HAP-1 (cell line): ENCODE measurements around the gene MAP6.
A peak's percentile ranks its signal among the peaks of the same experiment; 100 is the strongest.

ENCODE experiments used
- DNase-seq, 2 experiments: peaks; one replicate each; pipeline ENCODE4 v3.0.0-alpha.2; 2016 to 2020; ENCODE audit warnings: low spot score in 2 of 2
- H3K27me3 ChIP-seq: fragments of 250-450 bp; sonication (Bioruptor Pico); 2 replicates; pipeline ENCODE4 v1.5.1; 2020; ENCODE audit warnings: low read depth, mild to moderate bottlenecking, moderate library complexity
- H3K36me3 ChIP-seq: fragments of 250-450 bp; sonication (Bioruptor Pico); replicated peaks from 2 replicates; pipeline ENCODE4 v1.5.1; 2020; ENCODE audit warnings: mild to moderate bottlenecking
- H3K4me1 ChIP-seq: fragments of 250-450 bp; sonication (Bioruptor Pico); 2 replicates; pipeline ENCODE4 v1.5.1; 2020; ENCODE audit warnings: mild to moderate bottlenecking
- H3K4me3 ChIP-seq: fragments of 250-450 bp; sonication (Bioruptor Pico); 2 replicates; pipeline ENCODE4 v1.5.1; 2020; ENCODE audit warnings: mild to moderate bottlenecking, moderate library complexity
- H3K9me3 ChIP-seq: fragments of 250-450 bp; sonication (Bioruptor Pico); 2 replicates; pipeline ENCODE4 v1.5.1; 2020; ENCODE audit warnings: mild to moderate bottlenecking, moderate library complexity
- in situ Hi-C: fragments of 300-500 bp; cut with MboI; formaldehyde crosslinking; loops from 3 replicates; pipeline ENCODE4 v1.14.3; 2020; ENCODE audit warnings: low sequenced_read_pairs, inconsistent platforms, mixed read lengths

The MAP6 gene

DNA sequence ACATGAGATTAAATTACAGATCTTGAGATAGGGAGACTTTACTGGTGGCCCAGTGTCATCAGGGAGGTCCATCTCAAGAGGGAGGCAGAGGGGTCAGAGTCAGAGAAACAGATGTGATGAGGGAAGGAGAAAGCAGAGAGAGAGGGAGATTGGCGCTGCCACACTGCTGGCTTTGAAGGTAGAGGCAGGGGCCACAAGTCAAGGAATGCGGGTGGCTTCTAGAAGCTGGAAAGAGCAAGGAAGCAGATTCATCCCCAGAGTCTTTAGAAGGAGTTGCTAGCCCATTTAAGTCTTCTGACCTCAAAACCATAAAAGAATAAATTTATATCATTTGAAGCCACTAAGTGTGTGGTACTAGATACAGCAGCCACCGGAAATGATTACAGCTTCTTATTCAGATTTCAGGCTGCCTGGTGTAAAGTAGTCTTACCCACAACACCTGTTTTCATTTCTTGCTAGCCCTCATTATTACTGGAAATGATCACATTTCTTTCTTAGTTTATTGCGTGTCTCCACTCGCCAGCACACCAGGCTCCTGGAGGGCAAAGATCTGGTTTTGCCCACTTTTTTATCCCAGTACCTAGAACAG lies 119.4 kb downstream of the MAP6 start:
- Histone ChIP-seq H3K4me1 (no peaks in the 10 kb centered on the region), H3K27me3 (0 out of 2 replicates have a peak, but pooled peaks cover 7% of the 10 kb centered on the region), H3K4me3 (no peak overlapping the region), H3K36me3 (no peaks in the 10 kb centered on the region), H3K9me3 (no peaks in the 10 kb centered on the region)
- no peak for DNase-seq
- in situ Hi-C loops: no loop called here

DNA sequence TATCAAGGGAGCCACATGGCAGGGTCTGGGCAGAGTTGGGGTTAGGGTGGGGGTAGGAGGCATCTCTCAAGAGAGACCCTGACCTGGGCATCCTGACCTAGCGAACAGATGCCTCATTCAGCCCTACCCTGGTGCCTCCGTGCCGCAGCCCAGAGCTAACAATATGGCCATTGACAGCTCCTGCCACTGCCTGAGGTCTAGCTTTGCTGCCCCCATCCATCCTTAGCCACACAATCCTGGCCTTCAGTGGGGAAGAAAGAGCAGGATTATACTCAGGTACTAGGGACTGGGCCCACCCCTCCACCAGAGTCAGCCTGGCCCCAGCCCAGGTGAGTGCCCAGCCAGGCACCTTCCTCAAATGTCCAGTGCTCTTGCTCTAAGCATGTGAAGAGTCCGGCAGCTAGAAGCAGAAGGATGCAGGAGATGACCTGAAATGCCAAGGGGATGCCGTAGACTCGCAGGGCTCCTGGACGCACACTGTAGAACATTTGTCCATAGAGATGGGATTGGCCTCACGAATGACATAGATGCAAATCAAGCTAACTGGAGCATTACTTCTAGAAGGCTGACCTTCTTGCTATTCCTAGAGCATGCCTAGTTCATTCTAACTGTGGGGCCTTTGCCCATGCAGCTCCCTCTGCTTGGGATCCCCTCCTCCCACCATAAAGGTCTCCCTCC lies 120.1 kb downstream of the MAP6 start:
- no peaks in the 10 kb centered on the region for H3K36me3 ChIP-seq
- in situ Hi-C loops: no loop called here
- no peaks in the 10 kb centered on the region for H3K9me3 ChIP-seq
- H3K4me1 ChIP-seq: no peaks in the 10 kb centered on the region
- H3K4me3 ChIP-seq: no peak overlapping the region
- DNase-seq: no peak
- 0 out of 2 replicates have a peak, but pooled peaks cover 7% of the 10 kb centered on the region for H3K27me3 ChIP-seq

DNA sequence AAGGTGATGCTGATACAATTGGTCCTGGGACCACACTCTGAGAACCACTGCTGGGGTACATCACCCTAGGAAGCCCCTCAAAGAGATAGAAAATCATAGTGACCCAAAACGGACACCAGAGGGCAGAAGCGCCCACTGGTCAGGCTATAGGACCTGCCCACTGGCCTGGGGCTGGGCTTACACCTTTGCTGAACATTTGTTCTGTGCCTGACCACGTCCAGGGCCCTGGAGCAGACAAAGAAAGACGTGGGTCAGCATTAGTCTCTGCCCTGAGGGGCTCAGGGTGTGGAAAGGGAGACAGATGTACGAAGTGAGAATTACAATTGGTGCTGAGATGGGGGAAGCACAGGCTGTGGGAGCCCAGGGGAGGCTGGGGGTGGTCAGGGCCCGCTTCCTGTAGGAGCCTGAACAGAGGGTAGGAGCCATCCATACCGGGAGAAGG lies 121.2 kb downstream of the MAP6 start:
- DNase-seq: peak; percentile 34 to 83

DNA sequence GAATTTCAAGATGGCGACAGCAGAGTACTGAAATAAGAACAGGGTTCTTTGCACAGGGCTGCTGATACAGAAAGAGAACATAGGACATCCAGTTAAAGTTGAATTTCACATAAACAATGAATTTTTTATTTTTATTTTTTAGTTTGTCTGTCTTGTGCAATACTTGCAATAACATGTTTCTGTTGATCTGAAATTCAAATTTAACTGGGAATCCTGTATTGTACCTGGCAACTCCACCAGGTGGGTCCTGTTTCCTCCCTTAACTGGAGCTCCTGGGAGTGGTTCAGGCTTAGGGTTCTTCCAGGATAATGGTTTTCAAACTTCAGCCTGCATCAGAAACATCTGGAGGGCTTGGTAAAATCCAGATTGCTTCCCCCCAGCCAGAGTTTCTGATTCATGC lies 121.7 kb downstream of the MAP6 start:
- in situ Hi-C loops: no loop called here
- no peak overlapping the region for H3K4me3 ChIP-seq
- DNase-seq: no peak
- H3K9me3 ChIP-seq: no peaks in the 10 kb centered on the region
- H3K36me3 ChIP-seq: no peaks in the 10 kb centered on the region
- no peaks in the 10 kb centered on the region for H3K4me1 ChIP-seq
- 0 out of 2 replicates have a peak, but pooled peaks cover 7% of the 10 kb centered on the region for H3K27me3 ChIP-seq

More for the DNA sequence above, 121.2 kb downstream of the MAP6 start:
- Histone ChIP-seq H3K9me3 (no peaks in the 10 kb centered on the region), H3K4me1 (no peaks in the 10 kb centered on the region), H3K27me3 (0 out of 2 replicates have a peak, but pooled peaks cover 7% of the 10 kb centered on the region), H3K4me3 (no peak overlapping the region), H3K36me3 (no peaks in the 10 kb centered on the region)
- in situ Hi-C loops: no loop called here

DNA sequence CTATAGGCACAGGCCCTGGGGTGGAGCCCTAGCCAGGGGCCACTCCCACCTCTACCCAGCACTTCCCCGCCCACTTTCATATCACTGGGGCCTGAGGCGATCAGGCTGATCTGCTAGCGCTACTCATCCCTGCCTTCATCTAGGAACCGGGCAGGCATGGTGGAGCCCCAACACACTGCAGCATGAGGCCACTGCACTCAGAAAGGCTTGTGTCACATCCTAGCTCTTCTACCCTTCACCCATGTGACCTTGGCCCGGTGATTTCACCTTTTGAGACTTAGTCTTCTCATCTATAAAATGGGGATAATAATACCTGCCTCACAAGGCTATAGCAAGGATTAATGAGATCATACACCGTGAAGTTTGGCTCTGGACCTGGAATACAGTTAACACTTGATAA lies 125.0 kb downstream of the MAP6 start:
- 0 out of 2 replicates have a peak, but pooled peaks cover 7% of the 10 kb centered on the region for H3K27me3 ChIP-seq
- in situ Hi-C loops: no loop called here
- no peak for DNase-seq
- H3K9me3 ChIP-seq: no peaks in the 10 kb centered on the region
- no peak overlapping the region for H3K4me3 ChIP-seq
- no peaks in the 10 kb centered on the region for H3K36me3 ChIP-seq
- H3K4me1 ChIP-seq: no peaks in the 10 kb centered on the region

DNA sequence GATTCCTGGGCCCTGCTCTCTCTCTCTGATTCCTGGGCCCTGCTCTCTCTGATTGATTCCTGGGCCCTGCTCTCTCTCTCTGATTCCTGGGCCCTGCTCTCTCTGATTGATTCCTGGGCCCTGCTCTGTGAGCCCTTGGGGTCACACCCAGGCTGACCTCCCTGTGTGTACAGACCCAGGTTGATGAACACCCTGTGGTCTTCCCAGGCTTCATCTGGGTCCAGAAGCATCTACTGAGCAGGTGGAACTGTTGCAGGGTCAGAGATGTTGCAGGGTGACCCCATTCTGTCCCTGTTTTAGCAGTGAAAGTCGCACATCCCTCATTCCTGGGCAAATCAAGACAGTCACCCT lies 126.8 kb downstream of the MAP6 start:
- Histone ChIP-seq H3K4me3 (no peak overlapping the region), H3K9me3 (no peaks in the 10 kb centered on the region), H3K27me3 (0 out of 2 replicates have a peak, but pooled peaks cover 7% of the 10 kb centered on the region), H3K4me1 (no peaks in the 10 kb centered on the region), H3K36me3 (no peaks in the 10 kb centered on the region)
- DNase-seq: no peak
- in situ Hi-C loops: no loop called here

DNA sequence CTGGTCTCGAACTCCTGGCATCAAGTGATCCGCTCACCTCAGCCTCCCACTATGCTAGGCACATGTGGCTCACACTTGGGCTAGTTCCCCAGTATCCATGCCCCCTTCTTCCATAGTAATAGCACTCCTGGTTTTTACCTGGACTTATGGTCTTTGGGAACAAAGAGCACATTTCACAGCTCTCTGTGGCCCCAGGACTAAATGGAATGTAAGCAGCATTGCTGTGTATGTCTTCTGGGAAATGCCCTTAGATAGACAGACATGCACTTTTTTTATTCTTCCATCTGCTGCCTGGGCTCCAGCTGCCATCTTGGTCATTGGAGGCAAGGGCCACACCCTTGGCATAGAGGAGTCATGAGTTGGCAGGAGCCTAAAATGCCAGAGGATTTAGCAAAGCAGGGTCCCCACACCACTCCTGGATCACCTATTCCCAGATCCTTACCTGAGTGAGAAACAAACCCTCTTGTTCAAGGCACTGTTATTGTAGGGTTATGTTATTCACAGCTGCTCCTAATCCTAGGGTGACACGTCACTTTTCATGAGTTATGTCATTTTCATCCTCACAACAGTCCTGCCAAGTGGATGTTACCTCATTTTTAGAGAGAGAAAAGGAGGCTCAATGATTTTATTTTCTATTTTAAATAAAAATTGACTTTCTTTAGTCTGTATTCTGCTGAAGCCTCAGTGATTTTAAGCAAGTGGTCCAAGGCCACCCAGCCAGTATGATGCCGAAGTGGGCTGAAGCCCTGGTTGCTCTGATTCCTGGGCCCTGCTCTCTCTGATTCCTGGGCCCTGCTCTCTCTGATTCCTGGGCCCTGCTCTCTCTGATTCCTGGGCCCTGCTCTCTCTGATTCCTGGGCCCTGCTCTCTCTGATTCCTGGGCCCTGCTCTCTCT lies 127.4 kb downstream of the MAP6 start:
- Histone ChIP-seq H3K9me3 (no peaks in the 10 kb centered on the region), H3K4me3 (no peak overlapping the region), H3K4me1 (no peaks in the 10 kb centered on the region), H3K36me3 (no peaks in the 10 kb centered on the region), H3K27me3 (0 out of 2 replicates have a peak, but pooled peaks cover 7% of the 10 kb centered on the region)
- in situ Hi-C loops: no loop called here
- no peak for DNase-seq

DNA sequence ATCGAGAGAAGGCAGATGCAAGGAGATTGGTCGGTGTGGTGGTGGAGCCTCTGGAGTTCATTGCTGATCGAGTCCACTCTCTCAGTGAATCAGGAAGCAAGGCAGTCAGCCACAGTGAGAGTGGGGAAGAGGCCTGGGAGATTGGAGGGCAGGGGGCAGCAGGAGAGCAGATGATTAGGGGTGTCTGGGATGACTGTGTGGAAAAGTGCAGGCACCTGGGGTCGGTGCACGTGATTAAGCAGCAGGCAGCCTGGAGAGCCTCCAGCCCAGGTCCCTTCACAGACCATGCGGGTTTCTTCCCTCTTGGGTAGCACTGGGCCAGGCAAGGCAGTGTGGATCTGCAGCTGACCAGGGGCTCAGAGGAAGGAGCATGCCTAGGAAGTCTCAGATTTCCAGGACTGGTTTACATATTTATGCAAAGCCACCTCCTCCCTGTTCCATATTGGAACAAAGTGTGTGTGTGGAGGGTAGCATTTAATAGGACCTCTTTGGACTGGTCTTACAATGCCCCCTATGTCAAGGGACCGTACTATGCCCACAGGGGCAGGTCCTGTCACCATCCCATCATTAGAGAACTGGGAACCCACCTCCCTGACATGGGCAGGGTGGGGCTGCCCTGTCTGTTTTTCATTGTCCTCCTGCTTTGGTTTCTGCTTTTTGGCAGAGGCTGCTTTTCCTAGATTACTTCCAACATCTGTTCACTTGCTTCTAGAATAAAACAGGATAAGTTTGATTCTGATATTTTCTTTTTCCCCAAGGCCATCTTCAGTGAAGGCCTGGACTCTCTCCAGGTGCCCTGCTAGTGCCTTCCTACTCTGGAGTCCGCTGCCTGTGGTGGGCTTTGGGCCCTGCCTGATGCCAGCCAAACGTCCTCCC lies 129.1 kb downstream of the MAP6 start:
- no peak overlapping the region for H3K4me3 ChIP-seq
- H3K27me3 ChIP-seq: no peaks in the 10 kb centered on the region
- DNase-seq: no peak
- peaks cover under 1% of the 10 kb centered on the region; the same call in 1 of the 2 replicates for H3K4me1 ChIP-seq
- H3K9me3 ChIP-seq: no peaks in the 10 kb centered on the region
- in situ Hi-C loops: loop anchor here (5.0 to 10.0 kb wide), 2 partner anchors 92 to 265 kb away; no protein-coding TSS in a partner anchor
- H3K36me3 ChIP-seq: no peaks in the 10 kb centered on the region

DNA sequence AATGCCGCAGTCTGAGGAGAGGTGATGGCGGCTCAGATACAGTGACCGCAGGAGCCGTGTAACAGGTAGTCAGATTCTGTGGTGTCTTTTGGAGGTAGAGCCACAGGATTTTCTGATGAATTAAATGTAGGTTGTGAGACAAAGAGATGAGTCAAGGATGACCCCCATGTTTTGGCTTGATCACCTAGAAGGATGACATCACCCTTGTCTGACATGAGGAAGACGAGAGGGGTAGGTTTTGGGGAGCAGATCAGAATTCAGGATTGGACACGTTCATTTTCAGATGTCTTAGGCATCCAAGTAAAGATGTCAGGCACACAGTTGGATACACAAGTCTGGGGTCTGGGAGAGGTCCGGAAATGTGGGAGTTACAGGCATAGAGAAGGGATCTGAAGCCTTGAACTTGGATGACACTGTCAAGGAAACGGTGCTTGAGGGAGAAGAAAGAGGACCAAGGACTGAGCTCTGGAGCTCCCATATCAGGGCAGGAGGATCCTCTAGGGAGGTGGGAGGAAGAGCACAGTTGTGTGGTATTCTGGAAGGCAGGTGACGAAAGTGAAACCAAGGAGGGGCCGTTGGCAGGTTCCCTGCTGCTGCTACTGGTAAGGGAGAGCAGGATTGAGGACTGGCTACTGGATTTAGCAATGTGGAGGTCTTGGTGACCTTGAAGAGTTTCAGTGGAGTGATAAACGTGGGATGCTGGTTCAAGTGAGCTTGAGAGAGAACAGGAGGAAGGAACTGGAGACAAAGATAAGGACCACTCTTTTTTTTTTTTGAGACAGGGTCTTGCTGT lies 130.5 kb downstream of the MAP6 start:
- H3K9me3 ChIP-seq: no peaks in the 10 kb centered on the region
- H3K27me3 ChIP-seq: no peaks in the 10 kb centered on the region
- DNase-seq: no peak
- H3K36me3 ChIP-seq: no peaks in the 10 kb centered on the region
- H3K4me1 ChIP-seq: peaks cover 13% of the 10 kb centered on the region
- H3K4me3 ChIP-seq: no peak overlapping the region
- in situ Hi-C loops: loop anchor here (5.0 to 10.0 kb wide), 2 partner anchors 91 to 264 kb away; no protein-coding TSS in a partner anchor

DNA sequence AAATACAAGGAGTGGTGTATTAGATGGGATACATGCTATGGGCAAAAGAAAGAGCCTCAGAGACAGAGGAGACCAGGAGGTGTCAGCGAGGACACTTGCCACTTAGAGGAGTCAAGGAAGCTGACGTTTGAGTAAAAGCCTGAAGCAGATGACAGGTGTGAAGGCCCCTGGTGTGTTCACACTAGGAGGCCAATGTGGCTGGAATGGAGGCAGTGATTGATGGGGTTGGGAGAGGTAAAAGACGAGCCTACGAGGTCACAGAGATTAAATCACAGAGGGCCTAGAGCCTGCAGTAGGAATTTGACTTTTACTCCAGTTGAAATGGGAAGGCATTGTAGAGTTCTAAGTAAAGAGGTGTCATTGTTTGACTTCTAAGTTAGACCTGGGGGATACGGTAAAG lies 131.1 kb downstream of the MAP6 start:
- no peak for DNase-seq
- Histone ChIP-seq H3K36me3 (no peaks in the 10 kb centered on the region), H3K4me3 (no peak overlapping the region), H3K27me3 (no peaks in the 10 kb centered on the region), H3K4me1 (peaks cover 13% of the 10 kb centered on the region), H3K9me3 (no peaks in the 10 kb centered on the region)
- in situ Hi-C loops: loop anchor here (5.0 to 10.0 kb wide), 2 partner anchors 90 to 263 kb away; no protein-coding TSS in a partner anchor
